ENCODE data around the gene ATAD5.
A peak's percentile ranks its signal among the peaks of the same experiment; 100 is the strongest.
"Not testable (repeated sequence)": the region's sequence is repeated elsewhere in the genome, so short reads cannot be mapped to it uniquely, and the experiment has no call there.

ATAD5 gene

DNA sequence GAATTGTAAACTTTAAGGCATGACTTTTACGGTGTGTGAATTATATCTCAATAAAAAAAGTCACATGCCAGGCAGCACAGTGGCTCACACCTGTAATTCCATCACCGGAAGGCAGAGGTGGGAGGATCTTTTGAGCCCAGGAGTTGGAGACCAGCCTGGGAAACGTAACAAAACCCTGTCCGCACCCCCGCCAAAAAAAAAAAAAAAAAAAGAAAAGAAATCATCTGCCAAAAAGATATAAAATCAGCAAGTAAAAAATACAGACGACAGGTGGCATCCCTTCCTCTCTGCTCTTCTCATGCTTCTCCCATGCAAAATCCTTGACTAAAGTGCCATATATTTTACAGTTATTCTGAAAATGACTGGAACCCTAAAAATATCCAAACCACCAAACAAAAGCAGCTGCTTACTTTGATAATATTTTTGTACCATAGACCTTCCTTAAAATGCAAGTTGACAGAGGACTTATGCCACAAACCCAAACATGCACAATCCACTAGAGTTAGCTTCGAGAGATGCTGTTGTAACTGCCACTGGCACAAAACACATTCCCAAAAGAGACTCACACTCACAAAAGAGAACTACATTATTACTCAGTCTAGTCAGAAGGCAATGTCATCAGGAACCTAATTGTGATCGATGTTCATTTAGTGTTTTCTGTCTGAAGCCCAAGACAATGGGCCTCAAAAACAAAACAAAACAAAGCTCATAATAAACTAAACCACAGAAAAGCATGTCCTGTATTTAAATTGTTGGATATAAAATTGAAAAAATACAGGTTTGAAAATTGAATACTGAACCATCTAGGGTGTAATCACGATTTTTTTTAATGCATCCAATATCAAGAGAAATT, 9.7 kb upstream of the ATAD5 start:
- no peak for DNase-seq (ENCODE audit: low read depth, low spot score)
- H3K4me3 ChIP-seq (ENCODE audit: low read length) = peak overlapping the region; percentile 89

GRCh38 chr17:30822919-30823318, 8.8 kb upstream of the ATAD5 start:
- peak overlapping the region; percentile 89 for H3K4me3 ChIP-seq (ENCODE audit: low read length)

DNA sequence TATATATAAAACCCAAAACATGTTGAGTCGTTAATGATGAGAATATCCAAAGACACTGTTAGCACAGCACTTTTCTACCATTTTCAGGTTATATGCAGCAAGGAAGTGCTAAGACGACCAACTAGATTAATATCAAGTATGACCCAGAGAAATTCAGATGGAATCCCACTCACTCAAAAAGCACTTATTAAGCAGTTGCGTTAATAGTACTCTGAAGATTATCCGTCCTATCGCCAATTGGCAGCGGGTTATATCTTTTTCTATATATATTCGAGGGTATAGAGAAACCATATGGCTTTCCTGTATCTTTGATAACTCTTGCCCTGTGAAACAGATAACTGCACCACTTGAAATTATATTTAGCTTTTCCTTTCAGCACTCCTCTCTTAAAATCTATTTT, 8.3 kb upstream of the ATAD5 start:
- peak overlapping the region; percentile 89 for H3K4me3 ChIP-seq (ENCODE audit: low read length)
- DNase-seq (ENCODE audit: low read depth, low spot score) = no peak

More at GRCh38 chr17:30822919-30823318, 8.8 kb upstream of the ATAD5 start:
- DNase-seq (ENCODE audit: low read depth, low spot score) = not testable (repeated sequence)

DNA sequence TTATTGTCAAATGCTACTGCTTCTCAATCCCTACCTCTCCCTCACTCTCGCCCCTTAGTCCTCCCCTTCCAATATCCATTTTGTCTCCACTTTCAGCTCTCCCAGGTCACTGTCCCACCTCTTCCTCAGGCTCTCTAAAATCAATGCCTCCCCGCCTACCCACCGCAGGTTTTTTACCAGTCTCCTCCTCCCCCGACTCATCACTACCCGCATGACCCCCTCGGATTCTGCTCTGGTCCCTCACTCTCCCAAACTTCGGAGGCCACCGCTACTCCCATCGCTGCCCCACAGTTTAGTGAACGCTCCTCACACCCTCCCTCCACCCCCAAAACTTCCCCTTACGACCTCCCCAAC, 7.8 kb upstream of the ATAD5 start:
- DNase-seq (ENCODE audit: low read depth, low spot score) = no peak
- H3K4me3 ChIP-seq (ENCODE audit: low read length) = peak overlapping the region; percentile 89

DNA sequence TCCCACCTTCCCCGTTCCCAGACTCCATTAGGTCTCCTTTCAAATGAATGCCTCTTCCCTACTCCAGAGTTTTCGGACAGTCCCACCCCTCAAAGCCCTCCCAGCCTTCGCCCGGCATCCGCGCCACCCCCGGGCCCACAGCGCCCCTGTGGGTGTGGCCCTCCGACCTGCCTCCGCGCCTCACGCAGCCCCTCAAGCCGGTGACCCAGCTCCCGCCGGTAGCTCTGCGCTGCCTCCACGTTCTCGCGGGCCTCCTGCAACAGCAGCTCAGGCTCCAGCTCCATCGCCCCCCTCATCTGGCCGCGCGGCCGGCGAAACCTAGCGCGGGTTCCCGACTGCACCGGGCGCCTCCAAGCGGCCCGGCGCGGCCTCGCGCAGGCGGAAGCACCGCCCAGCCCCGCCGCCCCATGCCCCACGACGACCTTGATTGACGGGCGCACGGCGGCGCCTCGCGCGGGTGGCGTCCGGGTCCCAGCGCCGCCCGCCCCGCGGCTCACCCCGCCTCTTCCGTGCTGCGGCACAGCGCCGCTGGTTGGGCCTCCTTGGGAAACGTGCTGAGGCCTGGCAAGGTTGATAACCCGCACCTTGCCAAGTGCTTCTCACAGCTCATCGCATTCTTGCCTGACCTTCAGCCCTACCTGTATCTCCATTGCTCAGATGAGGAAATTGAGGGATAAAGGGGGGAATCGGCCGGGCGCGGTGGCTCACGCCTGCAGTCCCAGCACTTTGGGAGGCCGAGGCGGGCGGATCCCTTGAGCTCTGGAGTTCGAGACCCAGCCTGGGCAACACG, 7.2 kb upstream of the ATAD5 start, which contains the start of gene CRLF3:
Gene CRLF3, minus strand, starts transcription at position 337 of the 790 bp plus-strand sequence. Its CDS starts 41 bp downstream, at position 296.
- peak; percentile 83 for DNase-seq (ENCODE audit: low read depth, low spot score)
- H3K4me3 ChIP-seq (ENCODE audit: low read length) = peak within 1 kb of the TSS; percentile 89

DNA sequence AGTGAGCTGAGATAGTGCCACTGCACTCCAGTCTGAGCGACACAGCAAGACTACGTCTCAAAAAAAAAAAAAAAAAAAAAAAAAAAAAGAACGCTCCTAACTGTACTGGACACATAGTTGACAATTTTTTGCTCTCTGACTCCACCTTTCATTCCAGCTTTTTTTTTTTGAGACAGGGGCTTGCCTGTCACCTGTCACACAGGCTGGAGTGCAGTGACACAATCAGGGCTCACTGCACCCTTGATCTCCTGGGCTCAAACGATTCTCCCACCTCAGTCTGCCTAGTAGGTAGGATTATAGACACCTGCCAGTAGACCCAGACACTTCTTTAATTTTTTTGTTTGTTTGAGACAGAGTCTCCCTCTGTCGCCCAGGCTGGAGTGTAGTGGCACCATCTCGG, 4.7 kb upstream of the ATAD5 start:
- DNase-seq (ENCODE audit: low read depth, low spot score) = no peak
- H3K4me3 ChIP-seq (ENCODE audit: low read length) = no peak overlapping the region

DNA sequence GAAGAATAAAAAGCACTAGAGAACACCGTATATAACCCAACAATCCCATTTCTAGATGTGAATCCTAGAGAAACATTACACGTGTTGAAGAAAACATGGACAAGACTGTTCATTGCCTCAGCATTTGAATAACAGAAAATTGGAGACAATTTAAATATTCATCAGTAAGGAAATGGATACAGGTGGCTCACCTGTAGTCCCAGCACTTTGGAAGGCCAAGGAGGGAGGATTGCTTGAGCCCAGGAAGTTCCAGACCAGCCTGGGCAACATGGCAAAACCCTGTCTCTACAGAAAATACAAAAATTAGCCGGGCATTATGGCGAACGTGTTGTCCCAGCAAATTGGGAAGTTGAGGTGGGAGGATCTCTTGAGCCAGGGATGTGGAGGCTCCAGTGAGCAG, 2.7 kb upstream of the ATAD5 start:
- no peak for DNase-seq (ENCODE audit: low read depth, low spot score)
- H3K4me3 ChIP-seq (ENCODE audit: low read length) = no peak overlapping the region

DNA sequence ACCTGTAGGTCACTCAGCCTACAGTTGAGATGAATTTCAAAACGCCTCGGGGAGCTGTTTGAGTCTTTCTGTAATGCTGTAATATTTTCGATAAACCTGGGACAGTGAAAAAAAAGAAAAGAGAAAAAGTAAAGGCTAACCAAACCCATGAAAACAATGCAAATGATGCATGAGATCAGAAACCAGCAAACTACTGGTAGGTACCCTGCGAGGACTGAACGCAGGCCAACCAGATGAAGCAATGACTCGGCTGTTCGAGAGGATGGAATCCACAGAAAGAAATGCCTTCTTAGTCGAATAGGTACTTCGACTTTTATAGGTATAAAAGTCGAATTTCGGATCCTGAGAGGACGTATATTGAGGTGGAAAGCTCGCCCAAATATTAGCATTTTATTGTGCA, 509 bp upstream of the ATAD5 start:
- no peak for DNase-seq (ENCODE audit: low read depth, low spot score)
- H3K4me3 ChIP-seq (ENCODE audit: low read length) = peak overlapping the region; percentile 99

- H3K4me3 ChIP-seq (ENCODE audit: low read length) = peak overlapping the region; percentile 99
- DNase-seq (ENCODE audit: low read depth, low spot score) = no peak
Observed at GRCh38 chr17:30832438-30833124, 815 bp downstream of the ATAD5 start.

- no peak overlapping the region for H3K4me3 ChIP-seq (ENCODE audit: low read length)
- no peak for DNase-seq (ENCODE audit: low read depth, low spot score)
Observed at GRCh38 chr17:30838202-30838807, 6.5 kb downstream of the ATAD5 start.

DNA sequence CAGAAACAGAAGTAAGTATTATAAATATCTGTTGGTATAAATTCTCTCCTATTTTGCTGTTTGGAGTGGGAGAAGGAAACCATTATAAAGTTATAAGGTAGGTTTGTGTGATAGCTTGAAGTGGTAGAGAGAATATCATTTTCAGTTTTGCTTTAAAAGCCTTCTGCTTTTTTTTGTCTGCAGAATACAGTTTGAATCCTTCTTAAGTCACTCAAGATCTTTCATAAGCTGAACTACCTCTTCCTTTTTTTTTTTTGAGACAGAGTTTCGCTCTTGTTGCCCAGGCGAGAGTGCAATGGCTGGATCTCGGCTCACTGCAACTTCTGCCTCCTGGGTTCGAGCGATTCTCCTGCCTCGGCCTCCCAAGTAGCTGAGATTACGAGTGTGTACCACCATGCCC, 9.0 kb downstream of the ATAD5 start:
- no peak overlapping the region for H3K4me3 ChIP-seq (ENCODE audit: low read length)
- DNase-seq (ENCODE audit: low read depth, low spot score) = no peak

DNA sequence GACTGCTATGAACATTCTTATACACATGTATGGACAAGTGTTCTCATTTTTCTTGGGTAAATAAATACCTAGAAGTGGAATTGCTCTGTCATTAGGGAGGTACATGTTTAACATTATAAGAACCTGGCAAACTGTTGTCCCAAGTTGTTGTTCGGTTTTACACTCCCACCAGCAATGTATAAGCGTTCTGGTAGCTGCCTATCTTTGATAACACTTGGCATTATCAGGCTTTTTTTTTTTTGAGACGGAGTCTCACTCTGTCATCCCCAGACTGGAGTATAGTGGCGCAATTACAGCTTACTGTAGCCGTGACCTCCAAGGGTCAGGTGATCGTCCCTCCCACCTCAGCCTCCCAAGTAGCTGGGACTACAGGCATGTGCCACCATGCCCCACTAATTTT, 16.3 kb downstream of the ATAD5 start:
- no peak for DNase-seq (ENCODE audit: low read depth, low spot score)
- no peak overlapping the region for H3K4me3 ChIP-seq (ENCODE audit: low read length)

DNA sequence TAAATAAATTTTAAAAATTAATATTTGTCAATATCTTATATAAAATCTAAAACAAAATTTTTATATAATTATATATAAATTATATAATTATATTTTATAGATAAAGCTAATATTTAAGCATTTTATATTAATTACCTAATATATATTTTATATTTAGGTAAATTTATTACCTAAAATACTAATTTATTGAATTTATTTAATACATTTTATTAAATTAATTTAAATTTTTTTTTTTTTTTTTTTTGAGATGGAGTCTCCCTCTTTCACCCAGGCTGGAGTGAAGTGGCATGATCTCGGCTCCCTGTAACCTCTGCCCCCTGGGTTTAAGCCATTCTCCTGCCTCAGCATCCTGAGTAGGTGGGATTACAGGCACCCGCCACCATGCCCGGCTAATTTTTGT, 22.4 kb downstream of the ATAD5 start:
- H3K4me3 ChIP-seq (ENCODE audit: low read length) = no peak overlapping the region
- no peak for DNase-seq (ENCODE audit: low read depth, low spot score)

GRCh38 chr17:30858556-30859250, 26.9 kb downstream of the ATAD5 start:
- H3K4me3 ChIP-seq (ENCODE audit: low read length) = no peak overlapping the region
- no peak for DNase-seq (ENCODE audit: low read depth, low spot score)

DNA sequence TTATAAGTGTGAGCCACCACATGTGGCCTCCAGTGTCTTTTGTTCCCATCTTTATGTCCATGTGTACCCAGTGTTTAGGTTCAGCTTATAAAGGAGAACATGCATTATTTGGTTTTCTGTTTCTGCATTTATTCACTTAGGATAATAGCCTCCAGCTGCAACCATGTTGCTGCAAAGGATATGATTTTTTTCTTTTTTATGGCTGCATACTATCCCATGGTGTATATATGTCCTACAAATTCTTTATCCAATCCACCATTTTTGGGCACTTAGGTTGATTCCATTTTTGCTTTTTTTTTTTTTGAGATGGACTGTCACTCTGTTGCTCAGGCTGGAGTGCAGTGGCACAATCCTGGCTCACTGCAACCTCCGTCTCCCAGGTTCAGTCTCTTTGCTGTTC, 32.9 kb downstream of the ATAD5 start:
- H3K4me3 ChIP-seq (ENCODE audit: low read length) = no peak overlapping the region
- no peak for DNase-seq (ENCODE audit: low read depth, low spot score)

DNA sequence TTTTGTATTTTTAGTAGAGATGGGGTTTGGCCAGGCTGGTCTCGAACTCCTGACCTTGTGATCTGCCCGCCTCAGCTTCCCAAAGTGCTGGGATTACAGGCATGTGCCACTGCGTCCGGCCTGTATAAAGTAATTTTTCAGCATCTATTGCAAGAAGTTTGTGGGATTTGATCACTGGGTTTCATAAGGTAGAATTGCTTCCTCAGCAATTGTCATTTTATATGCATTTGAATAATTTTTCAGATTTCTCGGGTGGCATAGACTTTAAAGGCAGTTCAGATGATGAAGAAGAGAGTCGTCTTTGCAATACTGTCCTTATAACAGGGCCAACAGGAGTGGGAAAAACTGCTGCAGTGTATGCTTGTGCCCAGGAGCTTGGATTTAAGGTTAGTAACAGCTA, 37.2 kb downstream of the ATAD5 start:
- no peak overlapping the region for H3K4me3 ChIP-seq (ENCODE audit: low read length)
- DNase-seq (ENCODE audit: low read depth, low spot score) = no peak

DNA sequence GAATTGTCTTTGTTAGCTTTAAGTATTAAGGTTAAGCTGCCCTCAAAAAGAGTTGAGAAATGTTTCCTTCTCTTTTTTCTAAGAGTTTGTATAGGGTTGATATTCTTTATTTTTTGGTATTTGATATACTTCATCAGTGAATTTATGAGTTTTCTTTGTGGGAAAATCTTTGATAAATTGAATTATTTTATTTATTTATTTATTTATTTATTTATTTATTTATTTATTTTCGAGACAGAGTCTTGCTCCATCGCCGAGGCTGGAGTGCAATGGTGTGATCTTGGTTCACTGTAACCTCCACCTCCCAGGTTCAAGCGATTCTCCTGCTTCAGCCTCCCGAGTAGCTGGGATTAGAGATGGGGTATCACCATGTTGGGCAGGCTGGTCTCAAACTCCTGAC, 54.4 kb downstream of the ATAD5 start:
- DNase-seq (ENCODE audit: low read depth, low spot score) = no peak
- no peak overlapping the region for H3K4me3 ChIP-seq (ENCODE audit: low read length)

DNA sequence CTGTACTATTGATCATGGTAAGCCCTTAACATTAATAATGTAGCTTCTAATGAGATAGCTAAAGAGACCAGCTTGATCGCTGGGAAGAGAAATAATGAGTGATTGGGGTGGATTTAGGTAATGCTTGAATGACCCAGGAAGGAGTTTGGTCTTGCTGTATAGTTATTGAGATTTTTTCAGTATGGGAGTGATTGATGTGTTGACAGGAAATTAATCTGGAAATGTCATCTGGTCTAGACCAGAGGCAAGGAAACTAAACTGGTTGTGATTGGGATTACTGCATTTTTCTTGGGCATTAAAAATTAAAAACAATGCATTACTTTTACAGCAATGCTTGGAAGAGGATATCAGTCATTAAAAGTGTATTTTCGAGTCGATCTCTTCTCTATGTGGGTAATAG, 62.5 kb downstream of the ATAD5 start:
- no peak for DNase-seq (ENCODE audit: low read depth, low spot score)

GRCh38 chr17:30897311-30897710, 65.5 kb downstream of the ATAD5 start:
- DNase-seq (ENCODE audit: low read depth, low spot score) = no peak
- H3K4me3 ChIP-seq (ENCODE audit: low read length) = no peak overlapping the region

More for the DNA sequence above, 62.5 kb downstream of the ATAD5 start:
- H3K4me3 ChIP-seq (ENCODE audit: low read length) = no peak overlapping the region

Data from Jurkat, Clone E6-1 (cell line).